Measurements from ENCODE around the gene RAD50.

RAD50 gene

GRCh38 chr5:132674671-132675506 is 118.1 kb downstream of the RAD50 start:
- Histone ChIP-seq H3K27ac (no peak overlapping the region), H3K4me1 (ENCODE audit: control insufficient read depth in 1 of 2, insufficient read depth in 1 of 2, low read depth in 1 of 2, low read length in 1 of 2) (no peaks in the 10 kb centered on the region)

GRCh38 chr5:132675936-132676689 is 119.3 kb downstream of the RAD50 start:
- TF ChIP-seq CTCF (IDR thresholded peaks at IDR 0.05), result no peak
- Histone ChIP-seq H3K27me3 (no peaks in the 10 kb centered on the region), H3K4me1 (ENCODE audit: control insufficient read depth in 1 of 2, insufficient read depth in 1 of 2, low read depth in 1 of 2, low read length in 1 of 2) (no peaks in the 10 kb centered on the region), H3K9me3 (no peaks in the 10 kb centered on the region), H3K27ac (no peak overlapping the region), H3K4me3 (ENCODE audit: low read depth in 1 of 2, low read length in 1 of 2) (no peak overlapping the region), H3K36me3 (no peaks in the 10 kb centered on the region)

More at GRCh38 chr5:132674671-132675506, 118.1 kb downstream of the RAD50 start:
- no peaks in the 10 kb centered on the region for H3K27me3 ChIP-seq
- no peak for TF ChIP-seq CTCF (IDR thresholded peaks at IDR 0.05)
- no peak overlapping the region for H3K4me3 ChIP-seq (ENCODE audit: low read depth in 1 of 2, low read length in 1 of 2)
- no peaks in the 10 kb centered on the region for H3K36me3 ChIP-seq
- H3K9me3 ChIP-seq, result no peaks in the 10 kb centered on the region

- Histone ChIP-seq H3K9me3 (no peaks in the 10 kb centered on the region), H3K27me3 (no peaks in the 10 kb centered on the region), H3K27ac (no peak overlapping the region), H3K4me3 (ENCODE audit: low read depth in 1 of 2, low read length in 1 of 2) (no peak overlapping the region), H3K36me3 (no peaks in the 10 kb centered on the region), H3K4me1 (ENCODE audit: control insufficient read depth in 1 of 2, insufficient read depth in 1 of 2, low read depth in 1 of 2, low read length in 1 of 2) (no peaks in the 10 kb centered on the region)
- TF ChIP-seq CTCF (IDR thresholded peaks at IDR 0.05), result no peak
Observed at GRCh38 chr5:132677191-132677590, 120.4 kb downstream of the RAD50 start.

- H3K4me3 ChIP-seq (ENCODE audit: low read depth in 1 of 2, low read length in 1 of 2), result no peak overlapping the region
Observed at GRCh38 chr5:132677682-132678400, 121.1 kb downstream of the RAD50 start.

More at GRCh38 chr5:132677682-132678400, 121.1 kb downstream of the RAD50 start:
- H3K27me3 ChIP-seq, result no peaks in the 10 kb centered on the region
- TF ChIP-seq CTCF (IDR thresholded peaks at IDR 0.05), result no peak
- no peaks in the 10 kb centered on the region for H3K36me3 ChIP-seq
- no peak overlapping the region for H3K27ac ChIP-seq
- no peaks in the 10 kb centered on the region for H3K9me3 ChIP-seq
- H3K4me1 ChIP-seq (ENCODE audit: control insufficient read depth in 1 of 2, insufficient read depth in 1 of 2, low read depth in 1 of 2, low read length in 1 of 2), result no peaks in the 10 kb centered on the region

Data from neutrophil (primary cell).